ENCODE measurements around the gene NFE2.

The NFE2 gene

DNA sequence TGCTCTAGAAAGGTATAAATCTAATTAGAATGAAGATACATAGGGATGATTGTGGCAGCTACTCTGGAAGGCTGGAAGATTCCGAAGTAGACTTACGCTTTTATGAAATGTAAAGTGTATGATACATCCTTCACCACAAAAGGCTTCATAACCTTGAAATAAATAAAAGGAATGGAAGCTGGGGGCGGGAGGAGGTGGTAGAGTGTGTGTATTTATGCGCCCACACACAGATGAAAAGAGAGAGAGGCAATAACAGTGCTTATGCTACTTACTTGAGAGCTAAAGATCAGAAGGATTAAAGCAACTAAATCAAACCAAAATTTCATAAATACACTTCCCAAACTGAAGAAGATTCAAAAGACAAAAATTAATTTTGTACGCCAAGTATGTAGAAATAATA is 51.3 kb downstream of the NFE2 start:
- DNase-seq (ENCODE audit: low spot score) = no peak

DNA sequence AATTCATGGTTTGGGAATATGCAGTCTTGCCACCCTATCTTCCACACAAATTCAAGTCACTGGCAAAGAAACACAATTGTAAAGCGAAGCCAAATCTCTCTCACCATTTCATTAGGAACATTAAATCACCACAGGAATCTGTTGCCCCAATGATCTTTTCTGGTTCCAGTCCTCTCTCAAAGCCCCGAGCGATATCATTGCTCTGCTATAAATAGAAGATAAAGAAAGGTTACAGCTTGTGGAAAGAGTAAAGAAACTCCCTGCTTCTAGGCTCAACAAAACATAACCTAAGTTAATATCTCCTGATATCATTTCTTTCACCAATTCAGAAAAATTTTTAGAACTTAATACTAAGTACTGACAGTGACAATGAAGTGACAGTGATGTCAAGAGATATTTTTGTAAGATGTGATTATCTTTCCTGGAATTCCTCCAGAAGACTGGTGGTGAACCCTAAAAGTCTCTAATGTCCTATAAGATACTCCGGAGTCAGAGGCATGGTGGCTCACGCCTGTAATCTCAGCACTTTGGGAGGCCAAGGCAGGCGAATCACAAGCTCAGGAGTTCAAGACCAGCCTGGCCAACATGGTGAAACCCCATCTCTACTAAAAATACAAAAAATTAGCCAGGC is 54.7 kb downstream of the NFE2 start:
- DNase-seq (ENCODE audit: low spot score) = no peak
